22Rv1 (cell line): Measurements from ENCODE around the gene SH2D5.

Experiments
- H3K27ac ChIP-seq: fragments of 450-650 bp; 2 replicates; pipeline ENCODE4 v1.5.1; 2017
- CTCF ChIP-seq: fragments of 450-650 bp; IDR thresholded peaks from 2 replicates; pipeline ENCODE4 v1.5.1; 2017; ENCODE audit warnings: mild to moderate bottlenecking
- ZFX ChIP-seq: fragments of 450-650 bp; IDR thresholded peaks from 2 replicates; pipeline ENCODE4 v1.6.1; 2017; ENCODE audit warnings: antibody characterized with exemption, borderline replicate concordance

The SH2D5 gene

GRCh38 chr1:20726932-20727745 lies 5.4 kb downstream of the SH2D5 start:
- H3K27ac ChIP-seq: no peak overlapping the region

GRCh38 chr1:20726118-20726911 lies 6.2 kb downstream of the SH2D5 start:
- no peak overlapping the region for H3K27ac ChIP-seq
- no peak for TF ChIP-seq ZFX
- no peak for TF ChIP-seq CTCF

More at GRCh38 chr1:20726932-20727745, 5.4 kb downstream of the SH2D5 start:
- TF ChIP-seq CTCF: no peak
- no peak for TF ChIP-seq ZFX

- TF ChIP-seq CTCF: no peak
- no peak overlapping the region for H3K27ac ChIP-seq
Observed at GRCh38 chr1:20725189-20726117, 7.0 kb downstream of the SH2D5 start.

GRCh38 chr1:20724364-20725188 lies 7.9 kb downstream of the SH2D5 start:
- H3K27ac ChIP-seq: no peak overlapping the region
- no peak for TF ChIP-seq CTCF
- TF ChIP-seq ZFX: no peak

GRCh38 chr1:20723537-20724363 lies 8.8 kb downstream of the SH2D5 start:
- H3K27ac ChIP-seq: no peak overlapping the region
- TF ChIP-seq ZFX: no peak
- no peak for TF ChIP-seq CTCF

- TF ChIP-seq CTCF (no peak), ZFX (no peak)
- H3K27ac ChIP-seq: no peak overlapping the region
Observed at GRCh38 chr1:20723159-20723536, 9.4 kb downstream of the SH2D5 start.
